TTC549 (cell line): ENCODE data around the gene PTPN21.

ENCODE experiments used
- FAIRE-seq: peaks from 2 replicates; lab custom pipeline; 2012; peaks lifted over from hg19 to GRCh38; lab: Jason Lieb, UNC

Gene PTPN21

GRCh38 chr14:88554457-88555286 lies at the start of gene PTPN21:
Gene PTPN21 (minus strand): TSS chr14:88555007. CDS start chr14:88550417, 4,590 bp downstream.
- FAIRE-seq: no peak

- FAIRE-seq: no peak
These were observed 49.4 kb upstream of the PTPN21 start for GRCh38 chr14:88604212-88604611.

DNA sequence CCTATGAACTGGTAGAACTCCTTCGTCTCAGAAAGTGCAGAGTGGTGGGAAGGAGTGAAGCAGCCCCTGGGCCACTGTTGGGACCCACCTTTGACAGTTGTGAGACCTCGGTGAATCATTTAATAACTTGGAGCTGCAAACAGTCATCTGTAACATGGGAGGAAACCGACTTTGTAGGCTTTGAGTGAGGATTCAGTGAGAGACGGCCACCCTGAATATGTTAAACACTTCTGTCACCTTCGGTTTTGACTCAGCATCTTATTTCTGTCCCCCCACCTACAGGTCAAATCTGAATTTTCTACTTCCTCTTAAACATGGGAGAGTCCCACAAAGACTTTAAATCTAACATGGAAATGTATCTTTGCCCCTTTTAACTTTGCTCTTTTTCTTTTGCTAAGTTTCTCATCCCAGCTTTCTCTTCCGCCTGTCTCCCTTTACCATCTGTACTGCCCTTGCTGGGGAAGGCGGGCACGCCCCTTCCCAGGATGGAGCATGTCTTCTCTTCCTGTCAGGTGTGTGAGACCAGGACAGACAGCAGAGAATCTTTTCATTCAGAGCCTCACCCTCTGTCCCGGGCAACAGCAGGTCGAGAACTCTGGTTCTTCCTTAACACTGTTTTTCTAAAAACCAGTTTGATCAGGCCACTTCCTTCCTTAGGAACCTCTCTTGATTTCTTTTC lies 45.1 kb upstream of the PTPN21 start:
- no peak for FAIRE-seq

DNA sequence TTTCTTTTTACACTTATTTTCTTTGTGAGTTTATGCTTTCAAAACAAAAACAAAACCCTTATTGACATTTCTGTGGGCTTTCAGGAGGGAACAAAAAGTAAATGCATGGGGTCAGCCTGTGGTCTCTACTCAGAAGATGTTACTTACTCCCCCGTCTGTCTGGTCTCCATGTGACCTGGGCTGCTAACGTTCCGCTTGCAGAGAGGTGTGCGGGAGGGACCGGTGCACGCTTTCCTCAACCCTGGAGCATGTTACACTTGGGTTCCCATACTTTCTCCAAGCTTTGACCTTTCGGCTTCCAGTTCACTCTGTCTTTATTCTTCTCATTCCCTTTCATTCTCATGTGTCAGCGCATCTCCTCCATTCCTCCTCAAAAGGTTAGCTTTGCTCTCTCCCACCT lies 44.5 kb upstream of the PTPN21 start:
- no peak for FAIRE-seq

DNA sequence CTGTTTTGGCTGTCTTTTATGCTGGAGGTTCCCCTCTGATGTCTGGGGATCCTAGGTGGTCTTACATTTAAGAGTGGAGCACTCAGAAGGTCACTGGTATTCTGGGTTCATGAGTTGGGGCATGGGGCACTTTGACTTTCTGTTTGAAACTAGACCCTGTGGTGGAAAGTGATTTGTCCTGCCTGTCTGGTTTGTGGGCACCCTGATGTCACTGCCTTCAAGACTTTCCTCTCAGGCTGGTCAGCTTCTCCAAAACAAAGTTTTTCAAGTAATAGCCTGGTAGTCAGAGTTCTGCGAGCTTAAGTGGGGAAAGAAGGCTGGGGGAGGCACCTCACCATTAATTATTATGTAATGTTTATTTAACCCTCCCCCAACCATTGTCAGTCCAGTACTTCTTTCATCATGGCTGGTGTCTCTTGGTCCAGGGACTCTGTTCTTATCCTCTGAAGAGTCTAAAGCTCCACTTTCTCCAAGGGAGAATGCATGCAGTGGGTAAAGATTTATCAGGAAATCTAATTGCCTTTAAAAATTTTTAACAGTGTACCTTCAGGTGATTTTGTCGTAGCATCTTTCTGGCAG lies 43.4 kb upstream of the PTPN21 start:
- no peak for FAIRE-seq

DNA sequence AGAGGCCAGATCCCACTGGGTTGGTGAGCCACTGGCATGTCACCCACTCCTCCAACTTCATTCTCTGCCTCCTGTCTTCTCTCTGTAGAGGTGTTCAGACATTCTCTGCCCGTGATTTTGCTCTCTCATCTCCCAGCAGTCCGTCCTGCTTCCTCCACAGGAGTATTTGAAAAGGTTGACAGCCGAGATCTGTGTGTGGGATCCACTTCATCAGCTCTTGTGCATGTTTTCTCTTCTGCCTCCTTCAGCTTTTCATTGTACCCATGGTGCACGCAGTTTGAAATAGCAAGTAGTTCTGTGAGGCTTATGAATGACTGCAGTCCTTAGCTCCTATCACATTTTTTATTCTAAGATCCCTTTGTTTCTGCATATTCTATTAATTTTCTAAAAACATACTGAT lies 42.8 kb upstream of the PTPN21 start:
- FAIRE-seq: no peak

GRCh38 chr14:88597038-88597437 lies 42.2 kb upstream of the PTPN21 start:
- no peak for FAIRE-seq

- no peak for FAIRE-seq
These were observed 37.2 kb upstream of the PTPN21 start for GRCh38 chr14:88592031-88592430.

DNA sequence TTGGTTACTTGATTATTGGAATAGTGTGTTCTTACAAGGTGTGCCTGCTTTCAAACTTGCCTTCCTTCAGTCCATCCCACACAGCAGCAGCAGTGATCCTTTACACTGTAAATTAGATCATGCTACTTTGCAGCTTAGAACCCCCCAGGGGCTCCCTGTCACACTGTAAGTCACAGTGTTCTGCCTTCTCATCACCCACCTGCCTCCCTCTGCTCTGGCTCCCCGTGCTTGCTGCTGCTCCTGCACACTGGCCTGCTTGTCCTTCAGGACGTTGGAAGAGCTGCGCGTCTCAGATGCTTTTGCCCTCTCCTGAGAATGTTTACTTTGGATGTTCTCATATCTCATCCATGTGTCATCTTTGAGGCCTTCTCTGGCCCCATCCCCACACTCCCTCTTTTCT lies 35.4 kb upstream of the PTPN21 start:
- FAIRE-seq: no peak

GRCh38 chr14:88588081-88588480 lies 33.3 kb upstream of the PTPN21 start:
- FAIRE-seq: no peak

DNA sequence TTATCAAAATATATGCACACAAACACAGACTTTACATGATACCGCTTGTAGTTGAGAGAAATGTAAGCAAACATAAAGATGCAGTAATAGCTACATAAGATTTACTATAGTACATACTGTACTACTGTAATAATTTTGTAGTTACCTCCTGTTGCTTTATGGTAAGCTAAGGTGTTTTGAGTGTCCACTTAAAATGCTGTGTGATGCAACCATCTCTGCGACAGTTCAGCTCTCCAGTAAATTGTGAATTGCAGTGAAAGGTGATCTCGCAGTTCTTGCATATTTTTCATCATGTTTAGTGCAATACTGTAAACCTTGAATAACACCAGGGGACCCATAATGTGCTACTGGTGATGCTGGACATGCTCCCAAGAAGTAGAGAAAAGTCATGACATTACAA lies 29.6 kb upstream of the PTPN21 start:
- no peak for FAIRE-seq

GRCh38 chr14:88576222-88576621 lies 21.4 kb upstream of the PTPN21 start:
- no peak for FAIRE-seq

DNA sequence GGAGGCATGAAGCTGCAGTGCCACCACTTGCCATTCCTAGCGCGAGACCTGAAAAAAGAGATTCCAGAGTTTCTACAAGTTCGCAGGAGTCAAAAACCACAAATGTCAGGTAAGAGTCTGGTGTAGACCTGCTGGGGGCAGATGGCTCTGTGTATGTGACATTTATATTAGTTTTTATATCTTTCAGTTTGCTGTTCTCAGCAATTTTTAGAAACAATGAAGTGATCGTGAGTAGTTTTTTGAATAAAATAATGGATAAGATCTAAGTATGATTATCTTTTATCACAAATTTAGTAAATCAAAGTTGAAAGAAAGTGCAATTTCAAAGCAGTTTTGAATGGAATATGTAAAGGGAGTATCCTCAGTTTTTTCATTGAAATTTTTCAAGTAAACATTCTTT lies 17.3 kb upstream of the PTPN21 start:
- no peak for FAIRE-seq

GRCh38 chr14:88568196-88568595 lies 13.4 kb upstream of the PTPN21 start:
- no peak for FAIRE-seq

DNA sequence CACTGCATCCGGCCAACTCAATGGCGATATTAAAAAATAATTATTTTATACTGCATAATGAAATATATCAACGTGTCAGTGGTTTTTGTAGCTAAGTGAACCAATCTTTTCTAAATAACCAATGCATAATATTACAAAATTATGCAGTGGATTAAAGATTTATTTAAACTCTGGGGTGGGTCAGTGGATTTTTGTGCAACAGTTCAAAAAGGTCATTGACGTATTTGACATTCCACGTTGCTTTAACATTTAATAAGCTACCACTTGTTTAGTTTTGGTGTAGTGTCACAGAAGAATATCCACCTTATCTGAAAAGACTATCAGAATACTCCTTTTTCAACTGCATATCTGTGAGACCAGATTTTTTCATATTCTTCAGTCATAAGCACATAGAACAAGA lies 10.6 kb upstream of the PTPN21 start:
- FAIRE-seq: no peak

GRCh38 chr14:88563845-88564244 lies 9.0 kb upstream of the PTPN21 start:
- no peak for FAIRE-seq

- FAIRE-seq: no peak
These were observed 8.3 kb upstream of the PTPN21 start, which contains the start of gene ZC3H14 for GRCh38 chr14:88562831-88563686. Gene ZC3H14 (plus strand): TSS chr14:88563037. CDS start chr14:88563134, 97 bp downstream.

- FAIRE-seq: no peak
These were observed 7.7 kb upstream of the PTPN21 start for GRCh38 chr14:88562532-88562830.

DNA sequence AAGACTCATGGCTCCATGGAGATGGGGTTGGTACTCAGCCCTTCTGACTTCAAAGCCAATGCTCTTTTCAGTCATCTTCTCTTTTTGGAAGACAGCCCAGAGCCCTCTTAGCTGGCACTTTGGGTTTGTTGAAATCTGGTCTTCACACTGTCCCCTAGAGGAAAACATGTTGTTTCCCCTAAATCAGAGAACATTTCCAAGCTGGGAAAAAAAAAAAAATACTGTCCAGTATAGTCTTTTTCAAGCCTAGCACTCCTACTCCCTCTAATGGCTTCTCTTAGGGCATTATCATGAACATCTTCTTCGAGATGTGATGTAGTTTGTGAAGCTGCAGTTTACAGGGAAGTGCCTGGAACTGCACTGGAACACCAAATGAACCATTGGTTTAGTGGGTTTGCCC lies 5.0 kb upstream of the PTPN21 start:
- FAIRE-seq: peak; percentile 42

DNA sequence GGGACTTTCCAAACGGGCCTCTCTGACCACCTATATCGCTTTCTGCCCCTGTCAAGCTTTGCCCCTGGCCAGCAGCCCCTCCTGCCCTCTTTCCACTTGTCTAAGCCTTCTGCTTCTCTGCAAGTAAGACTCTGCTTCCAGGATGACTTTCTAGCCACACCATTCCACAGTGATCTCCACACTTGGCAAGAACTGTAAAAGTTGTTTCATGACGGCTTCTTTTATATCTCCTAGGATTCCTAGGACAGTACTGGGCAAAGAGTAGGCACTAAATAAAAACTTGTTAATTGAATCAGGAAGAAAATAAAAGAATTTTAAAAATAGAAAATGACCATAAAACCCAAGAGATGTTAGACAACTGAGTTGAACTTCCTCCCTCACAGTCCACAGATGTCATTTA lies 1.8 kb upstream of the PTPN21 start:
- FAIRE-seq: no peak

DNA sequence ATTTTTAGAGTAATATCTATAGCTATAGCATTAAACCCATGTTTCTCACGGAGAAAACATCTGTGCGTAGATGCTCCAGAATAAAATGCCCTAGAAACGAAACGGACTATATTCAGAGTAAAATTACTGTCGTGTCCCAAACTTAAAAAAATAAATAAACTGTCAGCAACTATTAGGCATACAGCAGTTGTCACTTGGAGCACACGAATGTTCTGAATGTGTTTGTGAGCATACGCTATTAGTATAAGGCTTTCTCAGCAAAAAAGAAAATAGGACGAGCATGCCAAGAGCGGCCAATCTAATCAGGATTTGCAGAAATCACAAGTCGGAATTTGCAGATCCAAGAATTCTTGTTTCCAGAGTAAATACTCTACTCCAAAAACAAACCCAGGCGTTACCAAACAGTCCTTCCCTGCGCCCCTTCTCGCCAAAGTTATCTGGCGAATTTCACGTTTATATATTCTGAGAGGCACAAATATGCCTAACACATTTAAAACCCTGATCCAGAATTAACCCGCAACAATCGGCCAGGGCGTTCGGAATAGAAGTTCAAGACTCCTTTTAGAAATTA lies 836 bp downstream of the PTPN21 start:
- no peak for FAIRE-seq

GRCh38 chr14:88552876-88553275 lies 1.9 kb downstream of the PTPN21 start:
- no peak for FAIRE-seq
